RKO (cell line): ENCODE data around the gene LKAAEAR1.
A peak's percentile ranks its signal among the peaks of the same experiment; 100 is the strongest.
"Not testable (repeated sequence)": the region's sequence is repeated elsewhere in the genome, so short reads cannot be mapped to it uniquely, and the experiment has no call there.

Experiments used
- DNase-seq: peaks from one replicate; pipeline ENCODE4 v3.0.0-alpha.2; 2016; ENCODE audit warnings: low spot score

Gene LKAAEAR1

GRCh38 chr20:64098471-64099013 lies 14.3 kb upstream of the LKAAEAR1 start:
- no peak for DNase-seq

- DNase-seq, result no peak
Observed at GRCh38 chr20:64096535-64096934, 12.3 kb upstream of the LKAAEAR1 start.

- DNase-seq, result no peak
Observed at GRCh38 chr20:64095927-64096326, 11.7 kb upstream of the LKAAEAR1 start.

DNA sequence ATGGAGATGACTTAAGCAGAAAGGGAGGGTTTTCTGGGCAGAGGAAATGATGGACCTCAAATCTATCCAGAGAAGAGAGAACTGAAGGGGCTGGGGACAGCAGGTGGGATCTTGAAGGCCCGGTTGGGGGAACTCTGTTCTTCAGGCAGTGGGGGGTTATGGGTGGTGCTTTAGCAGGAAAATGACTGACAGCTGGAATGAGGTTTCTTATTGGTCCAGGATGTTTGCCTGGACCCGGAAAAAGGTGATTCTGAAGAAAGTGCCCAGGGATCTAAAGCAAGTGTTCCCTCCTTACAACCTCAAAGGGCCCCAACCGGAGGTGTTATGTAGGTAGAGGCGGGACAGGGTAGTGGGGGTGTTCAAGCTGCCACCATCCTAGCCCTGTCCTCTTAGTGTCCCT lies 11.3 kb upstream of the LKAAEAR1 start:
- no peak for DNase-seq

DNA sequence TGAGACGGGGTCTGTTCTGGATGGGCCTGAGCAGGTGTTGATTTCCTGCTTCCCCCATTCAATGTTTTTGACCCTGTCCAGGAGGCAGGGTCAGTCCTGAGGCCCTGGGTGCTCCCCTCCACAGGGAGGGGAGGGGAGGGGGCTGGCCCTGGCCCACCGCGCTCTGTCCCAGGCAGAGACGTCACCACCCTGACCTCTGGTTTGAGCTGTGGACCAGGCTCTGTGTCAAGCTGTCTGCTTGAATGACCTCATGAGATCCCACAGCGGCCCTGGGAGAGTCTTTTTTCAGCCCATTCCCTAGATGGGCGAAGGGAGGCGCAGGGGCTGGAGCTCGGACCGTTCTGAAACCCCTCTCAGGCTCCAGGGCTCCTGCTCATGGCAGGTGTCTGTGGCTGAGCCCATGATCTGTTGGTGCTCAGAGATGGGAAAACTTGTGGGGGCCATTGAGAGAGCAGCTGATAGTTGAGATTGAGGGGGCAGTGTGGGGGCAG lies 8.9 kb upstream of the LKAAEAR1 start:
- no peak for DNase-seq

DNA sequence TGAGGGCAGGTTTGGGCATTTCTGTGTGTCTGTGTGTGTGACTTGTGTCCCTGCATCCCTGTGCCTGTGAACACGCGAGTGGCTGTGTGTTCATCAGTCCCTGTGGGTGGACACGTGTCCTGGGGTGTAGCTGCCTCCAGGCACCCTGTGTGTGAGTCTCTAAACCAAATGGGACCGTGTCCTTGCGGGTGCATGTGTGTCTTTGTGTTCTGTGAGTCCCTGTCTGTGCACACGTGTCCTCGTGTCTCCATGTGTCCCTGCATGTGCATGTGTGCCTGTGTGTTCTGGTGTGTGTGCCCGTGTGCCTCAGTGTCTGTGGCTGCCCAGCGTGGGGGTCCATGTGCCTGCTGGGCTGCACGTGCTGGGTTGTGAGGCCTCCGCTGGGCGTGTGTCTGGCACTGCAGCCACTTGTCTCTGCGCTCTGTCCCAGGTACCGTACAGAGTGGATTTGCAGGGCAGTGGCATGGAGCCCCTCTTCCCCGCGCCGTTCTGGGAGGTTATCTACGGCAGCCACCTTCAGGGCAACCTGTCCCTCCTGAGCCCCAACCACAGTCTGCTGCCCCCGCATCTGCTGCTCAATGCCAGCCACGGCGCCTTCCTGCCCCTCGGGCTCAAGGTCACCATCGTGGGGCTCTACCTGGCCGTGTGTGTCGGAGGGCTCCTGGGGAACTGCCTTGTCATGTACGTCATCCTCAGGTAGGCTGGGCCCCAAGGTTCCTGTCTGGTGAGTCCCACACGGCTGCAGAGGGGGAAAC lies 8.2 kb upstream of the LKAAEAR1 start:
- DNase-seq, result no peak

DNA sequence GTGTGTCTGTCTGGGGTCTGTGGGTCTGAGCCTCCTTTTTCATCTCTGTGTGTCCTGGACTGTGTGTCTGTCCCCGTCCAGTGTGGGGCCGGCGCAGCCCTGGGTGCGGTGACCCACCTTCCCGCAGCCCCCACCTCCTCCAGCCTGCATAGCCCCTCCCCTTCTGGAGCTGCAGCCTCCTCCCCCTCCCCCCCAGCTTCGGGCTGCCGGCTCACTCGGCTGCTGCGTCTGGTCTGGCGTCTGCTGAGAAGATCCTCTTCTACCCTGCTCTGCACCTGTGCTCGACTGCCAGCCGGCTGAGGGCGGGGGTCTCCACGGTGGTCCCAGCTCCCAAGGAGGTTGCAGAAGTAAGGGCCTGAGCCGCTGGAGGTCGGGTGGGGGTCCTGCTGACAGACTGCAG lies 7.6 kb upstream of the LKAAEAR1 start:
- DNase-seq, result no peak

DNA sequence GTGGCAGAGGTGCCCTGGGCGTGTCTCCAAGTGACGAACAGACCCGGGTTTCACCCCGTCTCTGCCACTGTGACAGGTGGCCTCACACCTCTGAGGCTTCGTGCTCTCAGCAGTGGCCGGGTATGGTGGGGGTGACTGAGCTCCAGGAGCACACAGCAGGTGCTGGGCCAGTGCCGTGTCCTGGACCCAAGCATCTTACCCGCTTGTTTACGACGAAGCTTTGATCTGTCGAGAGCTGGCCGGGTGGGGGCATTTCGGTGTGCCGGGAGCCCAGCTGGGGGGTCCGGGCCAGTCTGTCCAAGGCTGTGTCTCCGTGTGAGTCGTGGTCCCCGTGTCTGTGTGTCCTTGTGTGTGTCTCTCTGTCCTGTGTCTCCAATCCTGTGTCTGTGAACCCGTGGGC lies 7.1 kb upstream of the LKAAEAR1 start:
- no peak for DNase-seq

DNA sequence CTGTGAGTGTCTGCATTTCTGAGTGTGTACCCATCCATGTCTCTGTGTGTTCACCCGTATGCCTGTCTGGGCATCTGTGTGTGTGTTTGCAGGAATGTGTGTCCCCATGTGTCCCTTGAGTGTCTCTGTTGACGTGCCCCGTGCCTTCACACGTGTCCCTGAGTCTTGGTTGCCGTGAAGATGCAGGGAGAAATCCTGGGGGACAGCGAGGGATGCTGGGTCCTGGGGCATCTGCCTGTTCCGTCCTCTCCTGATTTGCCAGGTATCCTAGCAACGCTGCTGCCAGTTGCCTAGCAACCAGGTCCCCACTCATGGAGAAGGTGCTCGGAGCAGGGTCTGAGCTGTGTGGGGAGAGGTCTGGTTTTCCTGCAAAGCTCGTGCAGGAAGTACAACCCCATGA lies 6.0 kb upstream of the LKAAEAR1 start:
- no peak for DNase-seq

DNA sequence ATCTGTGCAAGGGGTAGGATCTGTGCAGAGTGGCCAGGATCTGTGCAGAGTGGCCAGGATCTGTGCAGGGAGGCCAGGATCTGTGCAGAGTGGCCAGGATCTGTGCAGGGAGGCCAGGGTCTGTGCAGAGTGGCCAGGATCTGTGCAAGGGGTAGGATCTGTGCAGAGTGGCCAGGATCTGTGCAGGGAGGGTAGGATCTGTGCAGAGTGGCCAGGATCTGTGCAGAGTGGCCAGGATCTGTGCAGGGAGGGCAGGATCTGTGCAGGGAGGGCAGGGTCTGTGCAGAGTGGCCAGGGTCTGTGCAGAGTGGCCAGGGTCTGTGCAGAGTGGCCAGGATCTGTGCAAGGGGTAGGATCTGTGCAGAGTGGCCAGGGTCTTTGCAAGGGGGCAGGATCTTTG lies 4.4 kb upstream of the LKAAEAR1 start:
- not testable (repeated sequence) for DNase-seq

DNA sequence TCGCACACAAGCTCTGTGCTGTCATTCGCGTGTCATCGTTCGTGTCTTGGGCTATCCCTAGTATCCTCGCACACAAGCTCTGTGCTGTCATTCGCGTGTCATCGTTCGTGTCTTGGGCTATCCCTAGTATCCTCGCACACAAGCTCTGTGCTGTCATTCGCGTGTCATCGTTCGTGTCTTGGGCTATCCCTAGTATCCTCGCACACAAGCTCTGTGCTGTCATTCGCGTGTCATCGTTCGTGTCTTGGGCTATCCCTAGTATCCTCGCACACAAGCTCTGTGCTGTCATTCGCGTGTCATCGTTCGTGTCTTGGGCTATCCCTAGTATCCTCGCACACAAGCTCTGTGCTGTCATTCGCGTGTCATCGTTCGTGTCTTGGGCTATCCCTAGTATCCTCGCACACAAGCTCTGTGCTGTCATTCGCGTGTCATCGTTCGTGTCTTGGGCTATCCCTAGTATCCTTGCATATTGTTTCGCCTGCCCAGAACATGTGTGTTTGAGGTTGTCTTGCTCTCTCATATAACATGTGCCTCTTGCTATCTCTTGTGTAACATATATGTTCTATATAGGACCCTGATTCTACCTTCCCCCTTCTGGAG lies 3.1 kb upstream of the LKAAEAR1 start:
- DNase-seq, result not testable (repeated sequence)

- peak; percentile 54 for DNase-seq
Observed at GRCh38 chr20:64086801-64087200, 2.6 kb upstream of the LKAAEAR1 start.

DNA sequence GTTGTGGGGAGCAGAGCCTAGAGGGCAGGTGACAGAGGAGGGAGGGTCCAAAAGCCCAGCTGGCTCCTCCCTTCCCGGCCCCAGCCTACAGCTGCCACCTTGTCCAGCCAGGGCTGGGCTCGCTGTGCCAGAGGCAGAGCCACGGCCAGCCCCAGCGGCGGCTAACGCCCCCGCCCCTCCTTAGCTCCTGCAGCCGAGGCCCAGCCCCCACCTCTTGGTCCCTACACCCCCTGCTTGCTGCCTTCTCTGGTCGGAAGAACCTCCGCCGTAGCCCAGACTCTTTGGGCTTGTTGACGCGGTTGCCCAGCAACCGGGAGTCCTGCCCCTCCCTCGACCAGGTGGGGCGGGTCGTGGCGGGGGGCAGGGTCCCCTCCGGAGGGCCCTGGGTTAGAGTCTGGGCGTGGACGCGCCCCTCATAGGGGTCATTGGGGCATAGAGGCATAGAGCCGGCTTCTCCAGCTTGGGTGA lies 521 bp upstream of the LKAAEAR1 start:
- DNase-seq, result no peak

GRCh38 chr20:64083378-64083803 lies 807 bp downstream of the LKAAEAR1 start:
- no peak for DNase-seq

- DNase-seq, result no peak
Observed at GRCh38 chr20:64082820-64083377, 1.3 kb downstream of the LKAAEAR1 start.

GRCh38 chr20:64082126-64082731 lies 2.0 kb downstream of the LKAAEAR1 start:
- no peak for DNase-seq

- DNase-seq, result no peak
Observed at GRCh38 chr20:64081624-64081964, 2.6 kb downstream of the LKAAEAR1 start.

- no peak for DNase-seq
Observed at GRCh38 chr20:64080813-64081623, 3.2 kb downstream of the LKAAEAR1 start.

DNA sequence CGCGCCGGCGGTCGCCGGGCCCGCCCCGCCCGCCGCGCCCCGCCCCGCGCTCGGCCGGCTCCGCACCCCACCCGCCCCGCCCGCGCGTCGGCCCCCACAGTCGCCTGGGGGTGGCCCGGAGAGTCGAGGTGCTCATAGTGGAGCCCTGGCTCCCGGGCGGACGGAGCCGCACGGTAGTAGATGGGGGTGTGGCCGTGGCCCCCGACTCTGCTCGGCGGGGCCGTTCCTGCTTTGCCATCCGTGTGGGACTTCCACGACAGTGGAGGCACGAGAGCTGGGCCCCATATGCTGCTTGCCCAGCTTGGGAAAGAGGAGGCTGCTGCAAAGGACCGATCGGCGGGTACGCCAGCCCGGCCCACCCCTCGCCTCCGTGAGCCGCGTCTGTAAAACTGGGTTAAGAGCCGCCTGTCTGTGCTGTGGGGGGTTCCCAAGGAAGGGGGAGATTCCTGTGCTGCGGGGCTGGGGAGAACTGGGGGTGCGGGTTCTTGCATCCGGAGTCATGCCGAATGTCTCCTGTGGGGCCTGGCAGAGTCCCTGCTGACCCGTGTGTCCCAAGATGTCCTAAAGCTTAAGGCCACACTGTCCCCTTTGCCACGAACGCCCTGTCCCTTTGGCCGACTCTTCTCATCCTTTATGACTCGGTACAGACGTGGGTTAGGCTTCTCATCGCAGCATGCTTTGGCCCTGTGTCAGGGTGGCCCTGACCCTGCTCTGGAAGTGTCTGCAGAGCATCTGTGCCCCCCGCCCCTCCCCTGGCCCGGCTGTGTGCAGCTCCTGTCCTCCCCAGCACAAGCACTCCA lies 4.0 kb downstream of the LKAAEAR1 start, which contains the start of gene OPRL1:
TSS of gene OPRL1 (plus strand) at position 70 of the 800 bp plus-strand sequence. CDS start 12,639 bp downstream, outside the sequence.
- DNase-seq, result peak; percentile 58

DNA sequence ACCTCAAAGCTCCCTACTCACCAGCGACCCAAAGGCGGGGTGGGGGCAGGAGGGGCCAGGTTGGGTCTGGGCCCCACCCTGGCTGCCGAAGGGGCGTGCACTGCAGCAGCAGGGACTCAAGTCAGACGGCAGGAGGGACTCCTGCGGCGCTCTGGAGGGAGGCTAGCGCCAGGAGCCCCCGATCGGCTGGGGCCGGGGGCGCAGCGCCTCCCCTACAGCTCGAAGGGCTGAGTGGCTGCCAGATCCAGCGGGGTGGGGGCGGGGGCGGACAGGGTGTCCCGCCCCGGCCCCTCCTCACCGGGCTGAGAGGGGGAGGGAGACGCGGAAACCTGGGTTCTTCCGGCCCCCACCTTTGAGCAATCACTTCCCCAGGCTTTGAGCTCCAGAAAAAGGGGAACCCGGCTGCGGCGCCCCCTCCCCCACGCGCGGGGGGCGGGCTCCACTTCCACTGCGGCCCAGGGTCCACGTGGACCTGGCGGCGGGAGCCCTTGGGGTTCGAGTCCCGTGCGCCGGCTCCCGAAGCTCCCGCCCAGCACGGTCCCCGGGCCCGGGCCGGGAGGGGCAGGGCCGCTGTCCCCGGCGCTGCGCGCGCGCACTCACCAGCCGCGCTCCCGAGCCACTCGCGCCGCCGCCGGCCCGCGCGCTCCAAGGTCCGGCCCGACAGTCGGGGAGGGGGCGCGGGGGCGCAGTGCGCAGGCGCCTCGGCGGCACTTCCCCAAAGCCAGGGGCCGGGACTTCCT lies 4.8 kb downstream of the LKAAEAR1 start, which contains the start of gene RGS19:
TSS of gene RGS19 (minus strand) at position 246 of the 740 bp plus-strand sequence. CDS start 2,632 bp downstream, outside the sequence.
- DNase-seq, result peak; percentile 91
